ENCODE measurements around the gene SLC9C2.
"Not testable (repeated sequence)": the region's sequence is repeated elsewhere in the genome, so short reads cannot be mapped to it uniquely, and the experiment has no call there.

The SLC9C2 gene

GRCh38 chr1:173474780-173475421, 128.0 kb downstream of the SLC9C2 start:
- Histone ChIP-seq H3K4me1 (ENCODE audit: control insufficient read depth, insufficient read depth, low read length) (peaks cover 24% of the 10 kb centered on the region), H3K4me3 (ENCODE audit: low read depth, low read length) (peak overlapping the region; percentile 88; the same call in 1 of the 2 replicates), H3K36me3 (ENCODE audit: control insufficient read depth, insufficient read depth, low read length) (peaks cover 26% of the 10 kb centered on the region), H3K27ac (ENCODE audit: low read depth, low read length) (peak overlapping the region; percentile 79), H3K9me3 (ENCODE audit: control insufficient read depth, insufficient read depth, low read length) (peaks cover 25% of the 10 kb centered on the region)
- not testable (repeated sequence) for H3K27me3 ChIP-seq (ENCODE audit: control insufficient read depth, insufficient read depth, low read length); H3K9ac ChIP-seq (ENCODE audit: low read depth, low read length)

- peaks cover 19% of the 10 kb centered on the region for H3K36me3 ChIP-seq (ENCODE audit: control insufficient read depth, insufficient read depth, low read length)
- peak overlapping the region; percentile 79 for H3K27ac ChIP-seq (ENCODE audit: low read depth, low read length)
- H3K4me1 ChIP-seq (ENCODE audit: control insufficient read depth, insufficient read depth, low read length): peaks cover 18% of the 10 kb centered on the region
- H3K27me3 ChIP-seq (ENCODE audit: control insufficient read depth, insufficient read depth, low read length): no peaks in the 10 kb centered on the region
- H3K9me3 ChIP-seq (ENCODE audit: control insufficient read depth, insufficient read depth, low read length): peaks cover 32% of the 10 kb centered on the region
- H3K9ac ChIP-seq (ENCODE audit: low read depth, low read length): no peak overlapping the region
- H3K4me3 ChIP-seq (ENCODE audit: low read depth, low read length): no peak overlapping the region
Measured at GRCh38 chr1:173474097-173474779, 128.6 kb downstream of the SLC9C2 start.

GRCh38 chr1:173473599-173474011, 129.3 kb downstream of the SLC9C2 start:
- Histone ChIP-seq H3K36me3 (ENCODE audit: control insufficient read depth, insufficient read depth, low read length) (peaks cover 14% of the 10 kb centered on the region), H3K27me3 (ENCODE audit: control insufficient read depth, insufficient read depth, low read length) (no peaks in the 10 kb centered on the region), H3K4me1 (ENCODE audit: control insufficient read depth, insufficient read depth, low read length) (peaks cover 11% of the 10 kb centered on the region; the same call in 1 of the 2 replicates), H3K9me3 (ENCODE audit: control insufficient read depth, insufficient read depth, low read length) (peaks cover 38% of the 10 kb centered on the region), H3K9ac (ENCODE audit: low read depth, low read length) (no peak overlapping the region), H3K27ac (ENCODE audit: low read depth, low read length) (peak overlapping the region; percentile 79), H3K4me3 (ENCODE audit: low read depth, low read length) (no peak overlapping the region)

- H3K9me3 ChIP-seq (ENCODE audit: control insufficient read depth, insufficient read depth, low read length): peaks cover 47% of the 10 kb centered on the region
- no peak overlapping the region for H3K27ac ChIP-seq (ENCODE audit: low read depth, low read length)
- H3K4me1 ChIP-seq (ENCODE audit: control insufficient read depth, insufficient read depth, low read length): peaks cover 3% of the 10 kb centered on the region; the same call in 1 of the 2 replicates
- no peak overlapping the region for H3K4me3 ChIP-seq (ENCODE audit: low read depth, low read length)
- H3K36me3 ChIP-seq (ENCODE audit: control insufficient read depth, insufficient read depth, low read length): peaks cover 12% of the 10 kb centered on the region
- no peak overlapping the region for H3K9ac ChIP-seq (ENCODE audit: low read depth, low read length)
- no peaks in the 10 kb centered on the region for H3K27me3 ChIP-seq (ENCODE audit: control insufficient read depth, insufficient read depth, low read length)
Measured at GRCh38 chr1:173470608-173471007, 132.3 kb downstream of the SLC9C2 start.

GRCh38 chr1:173469656-173470055, 133.2 kb downstream of the SLC9C2 start:
- no peak overlapping the region for H3K27ac ChIP-seq (ENCODE audit: low read depth, low read length)
- peaks cover 47% of the 10 kb centered on the region for H3K9me3 ChIP-seq (ENCODE audit: control insufficient read depth, insufficient read depth, low read length)
- H3K27me3 ChIP-seq (ENCODE audit: control insufficient read depth, insufficient read depth, low read length): no peaks in the 10 kb centered on the region
- H3K9ac ChIP-seq (ENCODE audit: low read depth, low read length): no peak overlapping the region
- H3K4me3 ChIP-seq (ENCODE audit: low read depth, low read length): no peak overlapping the region
- H3K36me3 ChIP-seq (ENCODE audit: control insufficient read depth, insufficient read depth, low read length): peaks cover 12% of the 10 kb centered on the region
- H3K4me1 ChIP-seq (ENCODE audit: control insufficient read depth, insufficient read depth, low read length): no peaks in the 10 kb centered on the region

- Histone ChIP-seq H3K4me3 (ENCODE audit: low read depth, low read length) (no peak overlapping the region), H3K36me3 (ENCODE audit: control insufficient read depth, insufficient read depth, low read length) (peaks cover 8% of the 10 kb centered on the region; the same call in 1 of the 2 replicates), H3K27me3 (ENCODE audit: control insufficient read depth, insufficient read depth, low read length) (no peaks in the 10 kb centered on the region), H3K27ac (ENCODE audit: low read depth, low read length) (no peak overlapping the region), H3K4me1 (ENCODE audit: control insufficient read depth, insufficient read depth, low read length) (no peaks in the 10 kb centered on the region), H3K9ac (ENCODE audit: low read depth, low read length) (no peak overlapping the region), H3K9me3 (ENCODE audit: control insufficient read depth, insufficient read depth, low read length) (peaks cover 47% of the 10 kb centered on the region)
Measured at GRCh38 chr1:173467426-173467825, 135.4 kb downstream of the SLC9C2 start.

- H3K27me3 ChIP-seq (ENCODE audit: control insufficient read depth, insufficient read depth, low read length); H3K27ac ChIP-seq (ENCODE audit: low read depth, low read length); H3K9ac ChIP-seq (ENCODE audit: low read depth, low read length); H3K4me1 ChIP-seq (ENCODE audit: control insufficient read depth, insufficient read depth, low read length); H3K4me3 ChIP-seq (ENCODE audit: low read depth, low read length): not testable (repeated sequence)
- H3K9me3 ChIP-seq (ENCODE audit: control insufficient read depth, insufficient read depth, low read length): peaks cover 15% of the 10 kb centered on the region; the same call in 1 of the 2 replicates
- H3K36me3 ChIP-seq (ENCODE audit: control insufficient read depth, insufficient read depth, low read length): peaks cover 22% of the 10 kb centered on the region
Measured at GRCh38 chr1:173464185-173464584, 138.7 kb downstream of the SLC9C2 start.

- H3K9me3 ChIP-seq (ENCODE audit: control insufficient read depth, insufficient read depth, low read length); H3K27ac ChIP-seq (ENCODE audit: low read depth, low read length); H3K4me1 ChIP-seq (ENCODE audit: control insufficient read depth, insufficient read depth, low read length); H3K27me3 ChIP-seq (ENCODE audit: control insufficient read depth, insufficient read depth, low read length); H3K9ac ChIP-seq (ENCODE audit: low read depth, low read length); H3K4me3 ChIP-seq (ENCODE audit: low read depth, low read length): not testable (repeated sequence)
- peaks cover 26% of the 10 kb centered on the region for H3K36me3 ChIP-seq (ENCODE audit: control insufficient read depth, insufficient read depth, low read length)
Measured at GRCh38 chr1:173462666-173463065, 140.2 kb downstream of the SLC9C2 start.

- Histone ChIP-seq H3K36me3 (ENCODE audit: control insufficient read depth, insufficient read depth, low read length) (peaks cover 26% of the 10 kb centered on the region), H3K9ac (ENCODE audit: low read depth, low read length) (no peak overlapping the region), H3K27ac (ENCODE audit: low read depth, low read length) (no peak overlapping the region), H3K4me1 (ENCODE audit: control insufficient read depth, insufficient read depth, low read length) (peaks cover 8% of the 10 kb centered on the region; the same call in 1 of the 2 replicates), H3K27me3 (ENCODE audit: control insufficient read depth, insufficient read depth, low read length) (no peaks in the 10 kb centered on the region), H3K9me3 (ENCODE audit: control insufficient read depth, insufficient read depth, low read length) (no peaks in the 10 kb centered on the region; the same call in 1 of the 2 replicates), H3K4me3 (ENCODE audit: low read depth, low read length) (no peak overlapping the region)
Measured at GRCh38 chr1:173459885-173460284, 143.0 kb downstream of the SLC9C2 start.

GRCh38 chr1:173454966-173455524, 147.8 kb downstream of the SLC9C2 start:
- Histone ChIP-seq H3K9me3 (ENCODE audit: control insufficient read depth, insufficient read depth, low read length) (no peaks in the 10 kb centered on the region), H3K27me3 (ENCODE audit: control insufficient read depth, insufficient read depth, low read length) (no peaks in the 10 kb centered on the region), H3K4me1 (ENCODE audit: control insufficient read depth, insufficient read depth, low read length) (peaks cover 25% of the 10 kb centered on the region; the same call in 1 of the 2 replicates), H3K9ac (ENCODE audit: low read depth, low read length) (no peak overlapping the region), H3K4me3 (ENCODE audit: low read depth, low read length) (no peak overlapping the region), H3K27ac (ENCODE audit: low read depth, low read length) (no peak overlapping the region), H3K36me3 (ENCODE audit: control insufficient read depth, insufficient read depth, low read length) (peaks cover 7% of the 10 kb centered on the region; the same call in 1 of the 2 replicates)

- 0 out of 2 replicates have a peak, but pooled peaks cover 4% of the 10 kb centered on the region for H3K36me3 ChIP-seq (ENCODE audit: control insufficient read depth, insufficient read depth, low read length)
- H3K9ac ChIP-seq (ENCODE audit: low read depth, low read length): no peak overlapping the region
- no peaks in the 10 kb centered on the region for H3K27me3 ChIP-seq (ENCODE audit: control insufficient read depth, insufficient read depth, low read length)
- H3K4me1 ChIP-seq (ENCODE audit: control insufficient read depth, insufficient read depth, low read length): peaks cover 28% of the 10 kb centered on the region
- no peak overlapping the region for H3K4me3 ChIP-seq (ENCODE audit: low read depth, low read length)
- no peaks in the 10 kb centered on the region for H3K9me3 ChIP-seq (ENCODE audit: control insufficient read depth, insufficient read depth, low read length)
- H3K27ac ChIP-seq (ENCODE audit: low read depth, low read length): no peak overlapping the region
Measured at GRCh38 chr1:173453982-173454381, 148.9 kb downstream of the SLC9C2 start.
